GM13977 (cell line): ENCODE data around the gene KDM2B.

Experiments used
- DNase-seq: peaks from one replicate; pipeline ENCODE4 v3.0.0; 2012; ENCODE audit warnings: low spot score
- CTCF ChIP-seq: IDR thresholded peaks from 2 replicates; pipeline ENCODE4 v1.5.1; 2012; ENCODE audit warnings: mild to moderate bottlenecking, control low read depth; ENCODE audit not compliant: insufficient read depth; ENCODE audit errors: extremely low read depth, missing control alignments
- in situ Hi-C: fragments of 300-500 bp; cut with MboI; formaldehyde crosslinking; loops from one replicate; pipeline ENCODE4 v1.12.0; 2022; ENCODE audit warnings: low sequenced_read_pairs, low pct_unique_long_range_greater_than_20kb, mixed read lengths, inconsistent platforms; ENCODE audit not compliant: unreplicated experiment

The KDM2B gene

GRCh38 chr12:121501946-121502345, 78.9 kb downstream of the KDM2B start:
- in situ Hi-C loops, result no loop called here
- TF ChIP-seq CTCF, result no peak
- no peak for DNase-seq

GRCh38 chr12:121499929-121500793, 80.7 kb downstream of the KDM2B start:
- in situ Hi-C loops, result loop anchor here (10.0 kb wide), 1 partner anchor 185 kb away; no protein-coding TSS in a partner anchor

GRCh38 chr12:121495746-121496145, 85.1 kb downstream of the KDM2B start:
- in situ Hi-C loops, result loop anchor here (10.0 kb wide), 1 partner anchor 189 kb away; no protein-coding TSS in a partner anchor
- TF ChIP-seq CTCF, result no peak

More at GRCh38 chr12:121499929-121500793, 80.7 kb downstream of the KDM2B start:
- peak; percentile 80 for DNase-seq
- TF ChIP-seq CTCF, result peak; percentile 91

GRCh38 chr12:121494093-121494787, 86.6 kb downstream of the KDM2B start:
- TF ChIP-seq CTCF, result peak; percentile 81
- DNase-seq, result peak; percentile 66
- in situ Hi-C loops, result loop anchor here (10.0 kb wide), 1 partner anchor 191 kb away; no protein-coding TSS in a partner anchor

More at GRCh38 chr12:121495746-121496145, 85.1 kb downstream of the KDM2B start:
- DNase-seq, result no peak

DNA sequence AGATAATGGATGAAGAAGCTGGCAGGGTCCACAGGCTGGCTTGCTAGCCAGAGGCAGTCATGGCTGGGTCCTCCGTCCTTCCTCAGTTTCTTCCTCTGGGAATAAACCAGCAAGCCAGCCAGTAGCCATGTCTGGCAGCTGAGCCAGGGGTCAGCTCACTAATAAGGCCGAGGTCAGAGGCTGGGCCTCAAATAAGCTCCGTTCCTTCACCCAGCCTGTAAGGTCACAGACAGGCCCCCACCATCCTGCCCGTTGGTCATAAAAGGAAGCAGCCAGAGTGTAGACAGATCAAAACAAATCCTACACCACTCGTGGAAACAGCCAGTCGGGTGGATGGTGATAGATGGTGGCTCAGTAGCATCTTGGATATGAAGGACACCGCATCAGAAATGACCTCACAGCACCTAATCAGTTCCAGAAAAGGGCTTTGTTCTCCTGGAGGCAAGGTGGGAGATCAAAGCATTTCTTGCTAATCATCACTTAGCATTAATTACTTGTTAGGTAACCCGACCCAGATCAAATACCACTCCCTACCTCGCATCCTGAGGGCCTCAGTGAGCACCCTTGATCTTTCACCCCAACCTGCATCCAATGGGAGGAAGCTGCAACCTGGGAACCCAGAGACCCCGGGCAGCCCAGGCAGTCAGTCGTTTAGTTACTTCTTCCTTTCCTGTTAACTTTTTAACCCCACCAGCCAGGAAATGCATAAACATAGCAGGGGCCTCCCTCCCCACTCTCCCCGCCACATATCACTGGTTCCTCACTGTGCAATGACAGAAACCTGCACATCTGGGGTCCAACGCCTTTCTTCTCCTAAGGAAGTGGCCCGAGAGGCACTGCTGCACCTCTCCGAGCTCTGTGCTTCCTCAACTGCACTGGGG, 90.2 kb downstream of the KDM2B start:
- TF ChIP-seq CTCF, result no peak
- in situ Hi-C loops, result loop anchor here (10.0 kb wide), 1 partner anchor 194 kb away; no protein-coding TSS in a partner anchor
- DNase-seq, result no peak

GRCh38 chr12:121489874-121490273, 90.9 kb downstream of the KDM2B start:
- no peak for TF ChIP-seq CTCF
- DNase-seq, result no peak
- in situ Hi-C loops, result loop anchor here (10.0 kb wide), 1 partner anchor 195 kb away; no protein-coding TSS in a partner anchor
